ENCODE results near the gene IMMT. TPM values are rescaled to one million over a fixed set of nuclear protein-coding genes. Genes with fewer than 3 reads are reported as not detected.
A peak's percentile ranks its signal among the peaks of the same experiment; 100 is the strongest.

Gene IMMT
- polyA plus RNA-seq, 1 donor: 77.6 TPM

DNA sequence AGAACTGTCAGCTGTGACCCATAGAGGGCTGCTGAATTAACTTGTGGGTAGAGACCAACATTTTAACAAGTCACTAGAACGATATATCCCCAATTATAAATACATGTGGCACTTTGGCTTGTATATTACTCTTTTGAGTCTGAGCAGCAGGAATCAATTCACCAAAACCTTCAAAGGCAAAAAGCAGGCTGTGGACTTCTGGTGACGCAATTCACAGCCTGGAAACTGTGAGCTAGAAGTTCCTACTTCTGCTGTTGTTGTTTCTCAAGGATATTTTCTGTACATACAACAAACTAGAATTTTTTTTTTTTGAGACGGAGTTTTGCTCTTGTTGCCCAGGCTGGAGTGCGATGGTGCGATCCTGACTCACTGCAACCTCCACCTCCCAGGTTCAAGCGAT lies 52.0 kb downstream of the IMMT start:
- DNase-seq (ENCODE audit: low read depth): no peak

DNA sequence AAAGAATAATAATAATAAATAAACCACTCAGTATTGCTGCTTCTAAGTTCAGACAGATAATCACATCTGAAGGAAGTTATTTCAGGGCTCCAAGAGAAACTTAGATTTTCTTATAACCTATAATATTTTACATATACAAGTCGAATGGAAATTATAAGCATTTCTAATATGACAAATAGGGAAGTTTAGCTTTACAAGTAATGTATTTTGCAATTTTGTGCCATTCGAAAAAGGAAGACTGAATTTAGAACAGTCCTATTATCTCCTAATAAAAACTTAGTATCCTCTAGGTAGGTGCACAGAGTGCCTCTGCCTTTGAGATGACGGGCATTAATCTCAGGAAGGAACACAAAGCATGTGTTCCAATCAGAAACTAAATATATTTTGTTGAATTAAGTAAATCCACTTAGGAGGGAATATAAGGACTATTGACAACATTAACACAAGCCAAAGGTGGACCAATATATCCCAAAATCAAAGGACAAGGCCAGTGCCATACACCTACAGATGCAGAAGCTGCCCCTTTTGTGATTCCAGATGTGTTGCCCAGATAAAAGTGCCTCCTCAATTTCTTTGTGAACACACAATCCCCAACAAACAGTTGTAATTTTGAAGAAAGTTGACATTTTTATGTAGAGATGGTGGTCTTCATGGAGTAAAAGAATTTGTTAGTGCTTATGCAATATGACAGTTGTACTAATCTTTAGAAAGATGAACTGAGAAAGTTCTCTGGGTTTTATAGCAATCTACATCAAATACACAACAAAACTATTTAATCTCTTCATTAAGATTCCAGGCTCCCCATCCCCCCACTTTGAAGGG lies 52.6 kb downstream of the IMMT start:
- no peak for DNase-seq (ENCODE audit: low read depth)

DNA sequence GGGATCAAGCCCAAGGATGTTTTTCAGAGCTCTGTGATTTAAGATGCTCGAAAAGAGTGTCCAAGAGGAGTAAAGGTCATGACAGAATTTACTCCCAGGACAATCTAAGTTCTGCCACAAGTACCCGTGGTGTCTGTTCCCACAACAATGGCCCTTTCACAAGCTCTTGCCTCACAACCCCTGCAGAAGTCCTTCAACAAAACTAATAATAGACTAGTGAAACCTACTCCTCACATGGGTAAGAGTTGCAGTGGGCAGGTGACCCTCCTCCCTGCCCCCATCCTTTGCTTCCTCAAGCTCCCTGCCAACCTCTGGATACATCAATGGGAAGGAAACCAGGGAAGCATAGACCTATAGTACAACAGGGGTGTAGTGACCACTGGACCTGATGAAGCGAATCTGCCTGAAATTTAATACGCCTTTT lies 54.3 kb downstream of the IMMT start:
- DNase-seq (ENCODE audit: low read depth): no peak

DNA sequence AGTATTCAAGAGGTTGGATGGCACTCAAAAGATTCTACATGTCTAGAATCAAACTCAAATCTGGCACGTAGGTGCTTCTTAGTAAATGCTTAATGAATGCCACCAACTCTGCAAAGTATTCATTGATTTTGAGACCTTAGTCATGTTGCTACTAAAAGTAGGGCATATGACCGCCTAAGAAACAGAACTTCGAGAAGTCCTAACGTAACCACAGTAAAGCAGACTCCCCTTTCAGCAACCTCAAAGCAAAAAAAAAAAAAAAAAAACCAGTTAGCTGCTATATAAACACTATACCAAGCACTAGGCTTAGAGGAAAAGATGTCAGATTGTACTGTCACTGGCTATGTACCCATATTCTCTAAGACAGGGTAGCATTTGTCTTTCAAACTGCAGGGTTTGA lies 55.3 kb downstream of the IMMT start:
- no peak for DNase-seq (ENCODE audit: low read depth)

DNA sequence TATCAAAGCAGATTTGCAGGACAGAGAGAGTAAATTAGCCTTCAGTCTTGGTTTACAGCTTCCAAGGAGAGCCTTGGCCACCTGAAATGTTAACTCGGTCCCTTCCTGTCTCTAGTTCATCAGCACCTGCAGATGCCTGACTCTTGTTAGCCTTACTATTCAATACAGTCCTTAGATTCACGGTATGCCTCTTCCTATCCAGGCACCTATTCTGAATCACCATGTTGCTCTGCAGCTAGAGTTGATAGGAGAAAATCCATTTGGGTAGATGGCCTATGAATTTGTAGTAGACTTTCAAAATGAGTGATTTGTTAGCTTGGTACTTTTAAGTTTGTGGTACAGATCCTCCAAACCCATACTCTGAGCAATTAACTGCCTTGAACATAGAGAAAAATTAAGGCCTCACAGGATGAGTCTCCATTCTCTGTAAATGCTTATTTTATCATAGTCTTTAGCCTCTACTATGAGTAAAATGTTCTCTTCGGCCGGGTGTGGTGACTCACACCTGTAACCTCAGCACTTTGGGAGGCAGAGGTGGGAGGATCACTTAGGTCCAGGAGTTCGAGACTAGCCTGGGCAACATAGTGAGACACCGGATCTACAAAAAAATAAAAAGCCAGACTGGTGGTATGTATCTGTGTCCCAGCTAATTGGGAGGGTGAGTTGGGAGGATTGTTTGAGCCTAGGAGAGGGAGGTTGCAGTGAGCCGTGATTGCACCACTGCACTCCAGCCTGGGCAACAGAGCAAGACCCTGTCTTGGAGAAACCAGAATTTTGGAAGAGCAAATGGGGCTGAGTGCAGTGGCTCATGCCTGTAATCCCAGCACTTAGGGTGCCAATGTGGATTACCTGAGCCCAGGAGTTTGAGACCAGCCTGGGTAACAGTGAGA lies 56.3 kb downstream of the IMMT start:
- no peak for DNase-seq (ENCODE audit: low read depth)

DNA sequence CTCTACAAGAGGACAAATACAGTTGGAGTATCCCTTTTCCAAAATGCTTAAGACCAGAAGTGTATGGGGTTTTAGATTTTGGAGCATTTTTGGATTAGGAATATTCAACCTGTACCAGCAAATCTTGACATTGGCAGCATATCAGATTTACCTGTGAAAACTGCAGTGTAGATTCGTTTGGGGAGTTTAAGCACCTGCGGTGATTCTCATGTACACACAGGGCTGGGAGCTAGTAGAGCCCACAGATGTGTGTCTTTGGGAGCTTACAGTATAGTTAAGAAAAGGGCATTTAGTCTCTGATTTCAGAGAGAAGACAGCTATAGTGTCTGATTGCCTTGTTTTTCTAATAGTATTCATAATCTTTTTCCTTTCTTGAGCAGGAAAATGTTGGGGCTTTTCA lies 59.1 kb downstream of the IMMT start:
- DNase-seq (ENCODE audit: low read depth): no peak

DNA sequence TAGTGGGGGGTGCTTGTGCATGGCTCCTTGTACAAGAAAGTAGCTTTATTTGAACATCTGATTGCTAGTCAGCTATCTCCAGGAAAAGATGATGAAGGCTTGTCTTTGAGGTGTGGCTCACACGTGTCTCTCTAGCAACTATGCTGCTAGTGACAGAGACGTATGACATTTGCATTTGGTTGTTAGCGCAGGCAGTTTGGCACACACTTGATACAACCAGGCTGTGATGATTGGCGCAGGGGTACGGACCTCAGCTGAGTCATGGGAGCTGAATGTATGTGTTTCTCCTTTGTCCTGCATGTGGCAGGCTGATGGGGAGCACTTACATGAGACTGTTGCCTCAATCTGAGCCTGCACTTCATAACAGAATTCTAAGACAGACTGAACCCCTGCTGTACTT lies 59.6 kb downstream of the IMMT start:
- no peak for DNase-seq (ENCODE audit: low read depth)

DNA sequence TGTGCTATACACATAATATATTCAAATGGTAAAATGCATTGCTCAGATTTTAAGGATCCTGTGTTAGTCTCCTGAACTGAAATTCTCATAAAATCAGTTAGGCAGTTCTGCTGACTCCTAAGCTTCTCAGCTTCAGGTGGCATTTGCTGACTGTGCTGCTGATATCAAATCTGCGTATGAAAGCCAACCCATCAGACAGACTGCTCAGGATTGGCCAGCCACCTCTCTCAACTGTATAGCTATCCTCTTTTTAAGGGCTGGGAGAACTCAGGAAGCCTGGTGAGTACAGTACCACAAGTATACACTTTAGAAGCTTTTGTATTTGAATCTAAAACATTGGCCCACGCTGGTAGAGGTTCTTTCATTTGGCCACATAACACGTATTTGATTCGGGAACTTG lies 60.6 kb downstream of the IMMT start:
- no peak for DNase-seq (ENCODE audit: low read depth)

DNA sequence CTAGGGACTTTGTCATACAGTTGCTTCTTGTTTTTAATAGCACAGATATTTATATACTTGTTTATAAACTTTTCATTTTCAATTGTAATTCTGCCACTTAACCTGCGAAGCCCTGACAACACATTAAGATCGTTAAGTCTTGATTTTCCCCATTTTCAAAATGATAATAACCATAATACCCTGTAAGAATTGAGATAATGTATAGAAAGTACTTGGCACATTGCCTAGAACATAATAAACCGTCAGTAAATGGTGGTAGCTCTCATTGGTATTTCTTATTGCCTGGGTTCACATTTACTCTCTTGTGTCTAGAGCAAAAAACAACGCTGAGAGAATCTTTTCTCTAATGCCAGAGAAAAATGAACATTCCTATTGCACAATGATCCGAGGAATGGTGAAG lies 70.6 kb downstream of the IMMT start:
- no peak for DNase-seq (ENCODE audit: low read depth)

DNA sequence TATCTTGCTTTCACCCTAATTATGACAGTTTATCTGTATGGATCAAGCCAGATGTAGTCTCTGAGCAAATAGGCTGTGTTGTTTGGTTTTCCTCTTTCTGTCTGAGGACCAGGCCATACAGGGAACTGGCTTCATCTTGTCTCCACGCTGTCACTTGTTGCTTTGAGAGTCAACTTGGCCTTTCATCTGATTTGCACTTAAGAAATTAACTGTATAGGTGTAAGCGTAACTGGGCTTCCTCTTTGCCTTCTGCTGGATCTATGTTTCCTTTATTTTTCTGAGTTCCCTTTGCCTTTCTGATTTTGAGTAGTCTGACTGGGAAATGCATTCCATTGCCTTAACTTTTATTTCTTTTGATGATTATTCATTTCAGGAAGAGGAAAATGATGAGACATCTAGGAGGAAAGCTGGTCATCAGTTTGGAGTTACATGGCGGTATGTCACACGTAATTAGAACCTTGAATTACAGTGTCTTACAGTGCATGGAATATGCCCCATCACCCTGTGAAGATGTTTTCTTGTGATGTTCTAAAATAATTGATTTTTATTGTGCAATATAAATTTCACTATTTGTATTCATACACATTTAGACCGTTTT lies 71.8 kb downstream of the IMMT start:
- DNase-seq (ENCODE audit: low read depth): no peak

DNA sequence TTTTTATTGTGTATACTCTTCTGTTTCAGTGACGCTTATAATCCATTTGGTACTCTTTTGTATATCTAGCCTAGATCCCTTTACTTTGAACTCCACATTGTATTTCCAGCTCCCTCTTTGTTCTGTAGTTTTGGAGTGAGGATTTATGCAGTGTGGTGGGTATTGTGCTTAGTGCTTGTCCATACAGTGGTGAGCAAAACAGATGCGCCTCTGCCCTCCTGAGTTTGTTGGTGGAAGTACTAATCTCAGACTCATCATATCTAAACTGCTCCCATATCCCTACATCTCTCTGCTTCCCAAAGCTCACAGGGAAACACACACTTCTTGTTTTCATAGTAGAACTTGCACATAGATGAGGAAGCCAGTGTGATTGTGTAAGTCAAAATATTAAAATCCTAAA lies 77.1 kb downstream of the IMMT start:
- no peak for DNase-seq (ENCODE audit: low read depth)

DNA sequence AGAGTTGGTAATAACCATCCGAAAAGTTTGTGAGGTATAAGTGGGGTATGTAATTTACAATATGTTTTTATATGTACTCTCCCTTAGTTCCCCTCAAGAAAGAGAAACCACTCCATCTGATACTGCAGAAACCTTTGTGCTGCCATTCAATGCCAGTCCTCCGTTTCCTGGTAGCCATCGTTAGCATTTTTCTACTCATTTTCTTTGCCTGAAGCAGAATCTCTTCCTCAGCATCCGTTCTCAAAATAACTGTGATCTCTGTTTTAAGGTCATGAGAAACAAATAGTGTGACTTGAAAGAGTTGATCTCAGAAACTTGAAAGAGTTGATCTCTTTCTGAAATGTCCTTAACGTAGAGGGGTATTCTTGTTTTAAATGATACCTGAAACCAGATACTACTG lies 88.2 kb downstream of the IMMT start:
- DNase-seq (ENCODE audit: low read depth): no peak

DNA sequence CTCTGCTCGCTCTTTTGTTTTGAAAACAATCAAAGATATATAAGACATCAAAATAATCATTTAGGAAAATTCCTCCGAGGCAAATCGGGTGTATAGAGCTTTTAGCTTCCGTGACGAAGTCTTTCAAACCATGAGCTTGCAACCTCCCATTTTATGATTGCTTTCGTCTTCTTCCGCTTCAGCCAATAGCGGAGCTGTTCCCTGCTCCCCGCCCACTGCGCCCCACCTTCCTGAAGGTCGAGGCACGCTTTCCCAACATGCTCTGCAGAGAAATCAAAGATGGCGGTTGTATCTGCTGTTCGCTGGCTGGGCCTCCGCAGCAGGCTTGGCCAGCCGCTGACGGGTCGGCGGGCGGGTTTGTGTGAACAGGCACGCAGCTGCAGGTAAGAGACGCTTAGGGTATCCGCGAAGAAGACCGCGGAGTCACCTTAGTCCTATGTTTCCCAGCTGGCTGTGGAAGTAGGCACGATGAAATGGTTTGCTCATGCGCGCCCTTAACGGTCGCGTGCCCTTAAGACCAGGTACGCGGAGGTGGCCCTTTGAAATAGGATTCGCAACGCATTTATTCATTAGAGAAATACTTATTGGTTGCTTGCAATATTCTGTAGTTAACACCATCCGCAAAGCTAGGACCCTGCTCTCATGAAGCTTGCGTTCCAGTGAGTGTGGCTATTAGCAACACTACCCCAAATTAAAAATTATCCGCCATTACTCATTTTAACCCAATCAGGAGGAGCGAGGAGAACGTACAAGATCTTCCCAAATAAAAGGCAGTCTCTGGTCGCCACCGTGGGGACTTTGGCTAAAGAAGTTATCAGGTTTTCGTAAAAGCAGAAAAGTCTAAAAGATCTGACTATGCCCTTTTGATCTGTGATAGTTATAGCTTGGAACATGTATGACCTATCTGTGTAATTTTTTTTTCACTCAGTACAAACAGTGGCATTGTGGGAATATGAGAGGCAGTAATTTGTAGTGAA lies 89.0 kb downstream of the IMMT start, which contains the start of gene PTCD3:
TSS of gene PTCD3 (plus strand) at position 267 of the 977 bp plus-strand sequence. CDS start at position 280, 13 bp downstream.
- peak; percentile 90 for DNase-seq (ENCODE audit: low read depth)

DNA sequence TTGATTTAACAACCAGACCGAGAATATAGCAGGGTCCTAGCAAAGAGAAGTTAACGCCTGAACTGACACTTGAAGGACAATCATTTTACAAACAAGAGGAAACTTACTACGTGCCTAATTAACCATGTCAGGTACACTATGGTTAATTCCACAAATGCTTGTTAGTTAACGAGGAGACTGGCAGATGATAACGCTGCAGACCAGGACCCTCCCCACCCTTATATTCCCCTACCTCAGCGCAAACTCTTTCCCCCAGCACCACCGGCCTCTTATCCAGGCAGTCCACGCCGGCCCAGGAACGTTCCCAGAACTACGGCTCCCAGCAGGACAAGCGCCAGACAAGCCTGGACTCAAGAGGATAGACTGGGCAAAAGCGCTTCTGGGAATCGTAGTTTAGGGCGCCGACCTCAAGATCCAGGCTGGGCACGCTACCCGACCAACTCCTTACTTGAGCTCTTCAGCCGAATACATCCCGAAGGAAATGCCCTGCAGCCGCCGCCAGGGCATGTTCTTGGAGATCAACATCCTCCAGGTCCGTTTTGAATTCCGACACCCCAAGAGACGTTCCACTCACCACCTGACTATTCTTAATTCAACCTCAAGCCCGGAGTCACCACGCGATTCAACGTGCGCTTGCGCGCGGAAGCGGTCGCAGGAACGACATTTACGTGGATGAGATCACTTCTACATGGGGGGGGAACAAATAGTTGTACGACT lies 89.9 kb downstream of the IMMT start, which contains the start of gene POLR1A:
TSS of gene POLR1A (minus strand) at position 635 of the 717 bp plus-strand sequence. CDS start at position 525, 110 bp downstream.
- DNase-seq (ENCODE audit: low read depth): peak; percentile 86

DNA sequence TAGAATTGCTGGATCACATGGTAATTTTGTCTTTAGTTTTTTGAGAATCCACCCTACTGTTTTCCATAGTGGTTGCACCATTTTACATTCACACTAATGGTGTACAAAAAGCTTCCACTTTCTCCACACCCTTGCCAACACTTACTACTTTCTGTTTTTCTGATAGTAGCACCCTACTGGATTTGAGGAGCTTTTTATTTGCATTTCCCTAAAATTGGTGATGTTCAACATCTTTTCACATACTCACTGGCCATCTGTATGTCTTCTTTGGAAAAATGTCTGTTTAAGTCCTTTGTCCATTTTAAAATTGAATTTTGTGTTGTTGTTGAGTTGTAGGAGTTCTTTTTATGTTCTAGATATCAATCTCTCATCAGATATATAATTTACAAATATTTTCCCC lies 93.1 kb downstream of the IMMT start:
- no peak for DNase-seq (ENCODE audit: low read depth)

DNA sequence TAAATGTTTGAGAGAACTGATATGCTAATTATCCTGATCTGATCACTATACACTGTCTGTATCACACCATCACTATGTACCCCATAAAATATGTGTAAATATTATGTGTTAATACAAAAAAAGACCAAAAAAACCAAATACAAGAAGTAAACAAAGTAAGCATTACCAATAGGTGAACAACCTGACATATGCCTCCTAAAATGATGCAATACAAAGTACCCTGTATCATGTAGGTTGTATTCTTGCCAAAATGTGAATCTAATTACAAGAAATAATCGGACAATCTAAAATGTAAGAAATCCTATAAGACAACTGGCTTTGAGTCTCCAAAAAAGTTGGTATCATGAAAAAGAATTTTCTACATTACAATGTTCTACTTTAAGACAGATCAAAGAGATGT lies 97.3 kb downstream of the IMMT start:
- DNase-seq (ENCODE audit: low read depth): no peak

DNA sequence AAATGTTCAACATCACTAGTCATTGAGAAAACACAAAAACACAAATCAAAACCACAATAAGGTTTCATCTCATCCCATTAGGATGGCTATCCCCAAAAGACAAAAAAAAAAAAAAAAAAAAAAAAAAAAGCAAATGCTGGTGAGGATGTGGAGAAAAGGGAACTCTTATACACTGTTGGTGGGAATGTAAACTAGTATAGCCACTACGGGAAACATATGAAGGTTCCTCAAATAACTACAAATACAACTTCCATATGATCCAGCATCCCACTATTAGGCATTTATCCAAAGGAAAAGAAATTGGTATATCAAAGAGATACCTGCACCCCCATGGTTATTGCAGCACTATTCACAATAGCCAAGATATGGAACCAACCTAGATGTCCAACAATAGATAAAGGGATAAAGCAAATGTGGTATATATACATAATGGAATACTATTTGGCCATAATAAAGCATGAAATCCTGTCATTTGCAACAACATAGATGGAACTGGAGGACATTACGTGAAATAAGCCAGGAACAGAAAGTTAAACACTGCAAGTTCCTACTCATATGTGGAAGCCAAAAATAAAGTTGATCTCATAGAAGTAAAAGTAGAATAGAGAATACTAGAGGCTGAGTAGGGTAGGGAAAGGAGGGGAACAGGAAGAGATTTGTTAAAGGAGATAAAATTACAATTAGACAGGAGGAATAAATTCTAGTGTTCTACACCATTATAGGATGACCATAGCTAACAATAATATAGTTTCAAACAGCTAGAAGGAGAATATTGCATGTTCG lies 98.0 kb downstream of the IMMT start:
- DNase-seq (ENCODE audit: low read depth): no peak

DNA sequence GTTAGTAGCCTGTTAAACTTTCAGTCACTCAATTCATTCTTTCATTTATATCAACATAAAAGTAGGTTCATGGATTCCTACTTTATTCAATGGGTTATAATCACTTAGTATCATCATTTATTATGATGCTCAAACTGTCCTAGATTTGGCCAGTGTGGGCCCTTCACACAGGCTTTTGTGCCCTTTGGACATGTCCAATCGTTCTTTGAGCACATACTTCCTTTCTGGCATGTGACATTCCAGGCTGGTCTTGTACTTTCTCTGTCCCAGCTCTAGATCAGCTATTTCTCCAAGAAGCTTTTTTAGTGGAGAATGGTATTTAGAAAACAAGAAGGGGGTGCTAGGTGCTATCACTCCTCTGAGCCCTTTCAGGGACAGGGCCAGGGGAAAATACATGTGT lies 101.0 kb downstream of the IMMT start:
- no peak for DNase-seq (ENCODE audit: low read depth)

All from forelimb muscle (tissue), 1 donor.